ENCODE measurements around the gene EBPL. TPM values are rescaled to one million over a fixed set of nuclear protein-coding genes. Genes with fewer than 3 reads are reported as not detected.

The EBPL gene
- polyA plus RNA-seq, 1 of the 3 experiments (the other 2 are of a cell fraction): 113 TPM

GRCh38 chr13:49654011-49654410, 37.3 kb downstream of the EBPL start:
- no peaks in the 10 kb centered on the region for H4K20me1 ChIP-seq (ENCODE audit: insufficient read depth)
- H3K9me2 ChIP-seq: no peaks in the 10 kb centered on the region
- no peak for DNase-seq
- peaks cover 7% of the 10 kb centered on the region for H3F3A ChIP-seq (replicated peaks; ENCODE audit: insufficient read depth)
- no peak overlapping the region for H3K4me3 ChIP-seq (ENCODE audit: low read depth in 2 of 2, low read length in 1 of 2)
- no peak overlapping the region for H3K27ac ChIP-seq (ENCODE audit: low read depth in 2 of 2, low read length in 1 of 2)
- H3K4me1 ChIP-seq (ENCODE audit: control insufficient read depth in 1 of 2, insufficient read depth in 2 of 2, low read depth in 1 of 2, low read length in 1 of 2): no peaks in the 10 kb centered on the region; a peak in 1 of 4 replicates
- H3K36me3 ChIP-seq (replicated peaks in 1 of 2; ENCODE audit: control insufficient read depth in 1 of 2, insufficient read depth in 2 of 2, low read length in 1 of 2): peaks cover 0 to 3% of the 10 kb centered on the region in 2 experiments
- H2AFZ ChIP-seq (ENCODE audit: low read depth): no peak overlapping the region
- H3K79me2 ChIP-seq (ENCODE audit: insufficient read depth): no peaks in the 10 kb centered on the region
- ChIA-PET POLR2A (no interaction called here), CTCF (no interaction called here)
- no peaks in the 10 kb centered on the region for H3K9me3 ChIP-seq
- 94% methylated on average over 3 of the region's 3 CpGs for WGBS (ENCODE audit: low lambda C conversion rate)
- H3K9ac ChIP-seq: no peak overlapping the region
- H3K27me3 ChIP-seq (ENCODE audit: insufficient read depth): no peaks in the 10 kb centered on the region
- TF ChIP-seq USF2 (IDR thresholded peaks at IDR 0.05; ENCODE audit: borderline replicate concordance, low read depth, low read length) (no peak), TAF1 (IDR thresholded peaks at IDR 0.05; ENCODE audit: borderline replicate concordance, low read depth, low read length) (no peak), JUND (IDR thresholded peaks at IDR 0.05) (no peak), NRF1 (IDR thresholded peaks at IDR 0.05; ENCODE audit: low read depth, low read length) (no peak), NFIC (IDR thresholded peaks at IDR 0.05; ENCODE audit: borderline replicate concordance) (no peak), IRF3 (IDR thresholded peaks at IDR 0.05; ENCODE audit: low read depth, low read length) (no peak), RFX5 (IDR thresholded peaks at IDR 0.05; ENCODE audit: low read length) (no peak), FOXM1 (IDR thresholded peaks at IDR 0.05; ENCODE audit: low read depth) (no peak), RAD21 (IDR thresholded peaks at IDR 0.05; ENCODE audit: low read length) (no peak), ZBTB33 (IDR thresholded peaks at IDR 0.05; ENCODE audit: borderline replicate concordance, low read depth) (no peak), ELF1 (IDR thresholded peaks at IDR 0.05) (no peak), PBX3 (IDR thresholded peaks at IDR 0.05) (no peak), FOXJ3 (CRISPR knock-in tag; IDR thresholded peaks at IDR 0.05) (no peak)
- H3K4me2 ChIP-seq: no peak overlapping the region

- H3K4me1 ChIP-seq (ENCODE audit: control insufficient read depth in 1 of 2, insufficient read depth in 2 of 2, low read depth in 1 of 2, low read length in 1 of 2): no peaks in the 10 kb centered on the region; a peak in 1 of 4 replicates
- no peaks in the 10 kb centered on the region for H3K27me3 ChIP-seq (ENCODE audit: insufficient read depth)
- no peaks in the 10 kb centered on the region for H3K9me3 ChIP-seq
- H3F3A ChIP-seq (replicated peaks; ENCODE audit: insufficient read depth): peaks cover 7% of the 10 kb centered on the region
- ChIA-PET POLR2A (no interaction called here), CTCF (interaction anchor here (0.7 kb wide), 1 partner anchor 700 kb away, joined by 3 read pairs; no protein-coding TSS in a partner anchor)
- no peaks in the 10 kb centered on the region for H3K9me2 ChIP-seq
- no peaks in the 10 kb centered on the region for H3K79me2 ChIP-seq (ENCODE audit: insufficient read depth)
- no peaks in the 10 kb centered on the region for H4K20me1 ChIP-seq (ENCODE audit: insufficient read depth)
- no peak overlapping the region for H3K27ac ChIP-seq (ENCODE audit: low read depth in 2 of 2, low read length in 1 of 2)
- no peak for DNase-seq
- peaks cover 0 to 3% of the 10 kb centered on the region in 2 experiments for H3K36me3 ChIP-seq (replicated peaks in 1 of 2; ENCODE audit: control insufficient read depth in 1 of 2, insufficient read depth in 2 of 2, low read length in 1 of 2)
- H3K9ac ChIP-seq: no peak overlapping the region
- no peak overlapping the region for H3K4me2 ChIP-seq
- H2AFZ ChIP-seq (ENCODE audit: low read depth): no peak overlapping the region
- H3K4me3 ChIP-seq (ENCODE audit: low read depth in 2 of 2, low read length in 1 of 2): no peak overlapping the region
- TF ChIP-seq IRF3 (IDR thresholded peaks at IDR 0.05; ENCODE audit: low read depth, low read length) (no peak), RFX5 (IDR thresholded peaks at IDR 0.05; ENCODE audit: low read length) (no peak), RXRA (IDR thresholded peaks at IDR 0.05; ENCODE audit: borderline replicate concordance, low read depth) (no peak), NFIC (IDR thresholded peaks at IDR 0.05; ENCODE audit: borderline replicate concordance) (no peak), PBX3 (IDR thresholded peaks at IDR 0.05) (no peak), FOXM1 (IDR thresholded peaks at IDR 0.05; ENCODE audit: low read depth) (no peak), MXI1 (IDR thresholded peaks at IDR 0.05; ENCODE audit: low read depth, low read length) (no peak), POLR2AphosphoS5 (IDR thresholded peaks at IDR 0.05; ENCODE audit: low read depth, low read length) (no peak), MEF2A (IDR thresholded peaks at IDR 0.05; ENCODE audit: borderline replicate concordance, low read depth) (no peak), MAX (IDR thresholded peaks at IDR 0.05; ENCODE audit: low read depth) (no peak), SMC3 (IDR thresholded peaks at IDR 0.05; ENCODE audit: low read depth, low read length) (no peak), USF1 (IDR thresholded peaks at IDR 0.05; ENCODE audit: borderline replicate concordance, low read depth) (no peak)
Measured at GRCh38 chr13:49653478-49653877, 37.8 kb downstream of the EBPL start.

Measured in SK-N-SH (cell line).